GM21390 (cell line): Measurements from ENCODE around the gene NEK10.
"Not testable (repeated sequence)": the region's sequence is repeated elsewhere in the genome, so short reads cannot be mapped to it uniquely, and the experiment has no call there.

Source experiments
- ATAC-seq: cut with Tn5 transposase; IDR thresholded peaks from one replicate; pipeline ENCODE4 v1.9.1; 2021; ENCODE audit not compliant: unreplicated experiment

Gene NEK10, protein sequence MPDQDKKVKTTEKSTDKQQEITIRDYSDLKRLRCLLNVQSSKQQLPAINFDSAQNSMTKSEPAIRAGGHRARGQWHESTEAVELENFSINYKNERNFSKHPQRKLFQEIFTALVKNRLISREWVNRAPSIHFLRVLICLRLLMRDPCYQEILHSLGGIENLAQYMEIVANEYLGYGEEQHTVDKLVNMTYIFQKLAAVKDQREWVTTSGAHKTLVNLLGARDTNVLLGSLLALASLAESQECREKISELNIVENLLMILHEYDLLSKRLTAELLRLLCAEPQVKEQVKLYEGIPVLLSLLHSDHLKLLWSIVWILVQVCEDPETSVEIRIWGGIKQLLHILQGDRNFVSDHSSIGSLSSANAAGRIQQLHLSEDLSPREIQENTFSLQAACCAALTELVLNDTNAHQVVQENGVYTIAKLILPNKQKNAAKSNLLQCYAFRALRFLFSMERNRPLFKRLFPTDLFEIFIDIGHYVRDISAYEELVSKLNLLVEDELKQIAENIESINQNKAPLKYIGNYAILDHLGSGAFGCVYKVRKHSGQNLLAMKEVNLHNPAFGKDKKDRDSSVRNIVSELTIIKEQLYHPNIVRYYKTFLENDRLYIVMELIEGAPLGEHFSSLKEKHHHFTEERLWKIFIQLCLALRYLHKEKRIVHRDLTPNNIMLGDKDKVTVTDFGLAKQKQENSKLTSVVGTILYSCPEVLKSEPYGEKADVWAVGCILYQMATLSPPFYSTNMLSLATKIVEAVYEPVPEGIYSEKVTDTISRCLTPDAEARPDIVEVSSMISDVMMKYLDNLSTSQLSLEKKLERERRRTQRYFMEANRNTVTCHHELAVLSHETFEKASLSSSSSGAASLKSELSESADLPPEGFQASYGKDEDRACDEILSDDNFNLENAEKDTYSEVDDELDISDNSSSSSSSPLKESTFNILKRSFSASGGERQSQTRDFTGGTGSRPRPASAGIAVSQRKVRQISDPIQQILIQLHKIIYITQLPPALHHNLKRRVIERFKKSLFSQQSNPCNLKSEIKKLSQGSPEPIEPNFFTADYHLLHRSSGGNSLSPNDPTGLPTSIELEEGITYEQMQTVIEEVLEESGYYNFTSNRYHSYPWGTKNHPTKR

GRCh38 chr3:27368831-27369607, at the start of gene NEK10:
Gene NEK10 (minus strand): TSS chr3:27369383. CDS start chr3:27352882, 16,501 bp downstream.
- ATAC-seq: peak; percentile 100

DNA sequence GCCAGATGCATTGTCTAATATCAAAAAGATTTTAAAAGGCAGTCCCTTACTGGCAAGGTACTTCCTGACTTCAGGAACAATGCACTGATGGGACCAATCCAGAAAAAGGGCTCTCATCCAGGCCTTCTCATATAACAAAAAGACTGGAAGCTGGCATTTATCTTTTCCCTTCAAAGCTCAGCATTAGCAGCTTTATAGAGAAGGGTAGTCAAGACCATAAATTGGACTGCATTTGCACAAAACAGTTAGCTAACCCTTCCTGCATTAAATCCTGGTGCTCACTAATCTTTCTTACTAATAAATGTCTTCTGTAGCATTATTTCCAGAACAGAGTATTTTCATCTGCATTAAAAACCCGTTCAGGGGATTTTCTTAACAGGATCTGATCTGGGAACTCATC, 46.0 kb upstream of the NEK10 start:
- no peak for ATAC-seq

DNA sequence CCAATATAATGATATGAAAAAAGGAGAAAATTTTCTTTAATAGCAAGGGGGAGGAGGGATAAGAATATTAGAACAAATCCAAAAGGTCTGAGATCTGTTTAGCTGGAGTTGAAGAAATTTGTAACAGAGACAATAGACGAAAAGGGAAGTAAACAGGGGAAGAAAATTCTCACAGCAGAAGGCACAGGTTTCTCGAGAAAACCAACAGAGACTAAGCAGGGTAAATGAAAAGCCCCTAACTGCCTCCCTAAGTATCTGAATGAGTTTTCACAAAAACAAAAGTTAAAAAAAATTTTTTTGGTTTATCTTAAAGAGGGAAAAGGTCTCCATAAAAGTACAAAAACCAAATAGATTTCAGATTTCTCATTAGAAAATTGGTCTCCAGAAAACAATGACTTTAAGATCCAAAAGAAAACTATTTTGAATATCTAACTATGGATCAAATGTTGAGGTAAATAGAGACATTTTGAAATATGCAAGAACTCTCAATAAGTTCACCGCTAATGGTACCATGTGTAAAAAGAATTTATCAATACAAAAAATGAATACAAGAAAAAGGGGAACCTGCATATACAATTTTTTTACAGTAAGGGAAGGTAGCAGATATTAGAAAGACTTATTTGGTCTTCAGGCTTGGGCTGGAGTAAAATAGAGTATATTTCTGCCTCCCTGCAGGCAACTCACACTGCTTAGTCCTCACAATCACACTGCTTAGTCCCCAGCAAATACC, 23.9 kb upstream of the NEK10 start:
- peak; percentile 84 for ATAC-seq

GRCh38 chr3:27392414-27392813, 23.2 kb upstream of the NEK10 start:
- not testable (repeated sequence) for ATAC-seq

GRCh38 chr3:27391796-27392195, 22.6 kb upstream of the NEK10 start:
- no peak for ATAC-seq

GRCh38 chr3:27387625-27388024, 18.4 kb upstream of the NEK10 start:
- ATAC-seq: no peak

- no peak for ATAC-seq
These were observed 16.3 kb upstream of the NEK10 start for GRCh38 chr3:27385504-27385903.

DNA sequence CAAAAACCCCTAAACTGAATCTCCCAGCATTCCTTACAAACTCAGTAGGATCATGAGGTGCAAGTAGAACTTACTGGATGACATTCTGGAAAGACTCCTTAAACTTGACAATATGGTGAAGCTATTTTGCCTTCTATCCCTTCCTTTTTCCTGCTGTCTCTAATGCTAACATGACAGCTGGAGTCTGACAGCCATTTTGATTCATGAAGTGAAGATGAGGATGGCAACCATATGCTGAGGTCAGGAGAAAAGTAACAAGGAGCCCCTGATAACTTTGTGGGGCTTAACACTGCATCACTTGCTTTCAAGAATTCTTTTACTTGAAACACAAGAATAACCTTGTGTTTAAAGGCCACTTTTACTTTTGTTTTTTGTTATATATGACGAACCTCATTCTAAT, 15.0 kb upstream of the NEK10 start:
- no peak for ATAC-seq

GRCh38 chr3:27380433-27381357, 11.5 kb upstream of the NEK10 start:
- no peak for ATAC-seq

GRCh38 chr3:27378331-27378730, 9.1 kb upstream of the NEK10 start:
- no peak for ATAC-seq

DNA sequence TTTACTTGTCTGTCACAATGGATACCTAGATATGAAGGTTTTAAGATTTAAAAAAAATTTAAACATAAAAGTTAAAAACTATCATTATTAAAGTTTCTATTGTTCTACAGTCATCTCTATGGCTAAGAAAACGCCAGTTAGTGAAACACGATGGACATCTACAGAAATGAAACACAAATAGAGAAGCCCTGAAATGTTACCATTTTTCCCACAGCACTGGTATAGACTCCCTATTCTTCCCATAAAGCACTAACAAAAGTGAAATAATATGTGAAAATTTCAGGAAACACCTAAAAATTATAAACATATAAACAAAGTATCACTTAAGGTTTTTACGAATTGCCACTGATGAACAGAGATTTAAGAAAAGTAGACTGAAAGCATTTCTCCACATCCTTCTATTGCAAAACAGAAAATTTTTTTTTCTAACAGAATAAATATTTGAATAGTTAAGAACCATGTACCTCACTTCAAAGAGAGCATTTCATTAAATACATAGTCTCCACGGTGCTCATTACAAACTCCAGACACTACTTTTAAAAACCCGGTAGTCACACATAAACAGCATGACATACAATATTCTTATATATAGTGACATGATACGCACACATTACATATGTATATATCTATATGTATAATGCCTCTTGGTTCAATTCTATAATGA, 7.1 kb upstream of the NEK10 start:
- ATAC-seq: no peak

DNA sequence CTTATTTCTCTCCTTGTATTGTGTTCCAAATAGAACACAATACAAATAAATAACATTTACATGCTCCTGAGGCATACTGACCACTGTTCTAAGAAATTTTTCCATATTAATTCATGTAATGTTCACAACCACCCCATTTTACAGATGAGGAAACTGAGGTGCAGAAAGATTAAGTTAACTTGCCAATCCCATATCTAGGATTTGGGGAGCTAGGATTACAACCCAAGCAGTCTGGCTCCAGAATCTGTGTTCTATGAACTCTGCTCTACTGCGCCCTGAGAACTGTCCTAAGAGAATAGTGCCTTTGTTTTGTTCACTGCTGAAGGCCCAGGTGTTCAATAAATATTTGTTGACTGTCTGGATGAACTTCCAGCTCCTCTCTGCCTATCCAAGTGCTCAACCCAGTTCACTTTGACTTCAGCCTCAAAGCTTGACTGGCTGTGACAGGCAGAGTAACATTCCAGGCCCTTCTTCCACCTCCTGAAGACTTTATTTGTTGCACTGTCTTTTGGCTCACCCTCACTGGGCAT, 3.1 kb downstream of the NEK10 start:
- no peak for ATAC-seq

DNA sequence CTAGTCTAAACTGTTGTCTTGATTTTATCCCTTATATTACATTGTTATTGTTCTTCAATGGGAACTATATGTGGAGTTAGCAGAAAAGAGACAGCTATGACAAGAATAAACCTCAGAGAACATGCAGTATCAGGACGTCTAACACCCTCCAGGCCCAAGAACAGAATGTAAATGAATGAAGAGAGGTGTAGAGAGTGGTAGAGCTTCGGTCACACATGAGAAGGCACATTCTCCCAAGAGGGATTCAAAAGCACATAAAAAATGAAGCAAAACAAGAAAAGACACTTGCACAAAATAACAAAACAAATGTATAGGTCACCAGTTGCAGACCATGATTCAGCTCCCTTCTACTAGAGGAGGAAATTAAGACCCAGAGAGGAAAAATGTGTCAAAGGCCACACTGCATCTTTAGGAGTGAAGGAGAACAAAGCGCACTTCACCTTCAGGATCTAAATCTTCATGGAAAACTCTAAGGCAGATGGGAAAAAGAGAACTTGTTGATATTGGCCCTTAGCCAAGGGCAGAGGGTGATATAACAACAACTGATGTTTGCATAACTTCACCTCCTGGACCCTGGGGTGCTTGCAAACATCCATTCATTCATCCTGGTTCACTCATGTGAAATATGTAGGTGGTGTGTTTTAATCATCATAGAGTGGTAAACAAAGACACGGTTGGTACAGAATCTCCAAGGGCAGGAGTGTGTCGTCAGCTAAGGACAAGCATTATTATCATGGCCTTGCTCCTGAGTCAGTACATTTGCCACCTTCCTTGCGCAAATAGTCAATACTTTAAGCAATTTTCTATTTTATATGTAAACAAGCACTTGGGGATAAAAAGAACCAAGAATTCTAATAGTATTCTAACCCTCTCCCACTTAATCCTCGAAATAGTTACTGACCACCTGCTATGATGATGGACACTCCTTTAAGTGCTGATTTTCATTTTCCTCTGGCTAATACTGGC, 8.8 kb downstream of the NEK10 start:
- peak; percentile 49 for ATAC-seq

DNA sequence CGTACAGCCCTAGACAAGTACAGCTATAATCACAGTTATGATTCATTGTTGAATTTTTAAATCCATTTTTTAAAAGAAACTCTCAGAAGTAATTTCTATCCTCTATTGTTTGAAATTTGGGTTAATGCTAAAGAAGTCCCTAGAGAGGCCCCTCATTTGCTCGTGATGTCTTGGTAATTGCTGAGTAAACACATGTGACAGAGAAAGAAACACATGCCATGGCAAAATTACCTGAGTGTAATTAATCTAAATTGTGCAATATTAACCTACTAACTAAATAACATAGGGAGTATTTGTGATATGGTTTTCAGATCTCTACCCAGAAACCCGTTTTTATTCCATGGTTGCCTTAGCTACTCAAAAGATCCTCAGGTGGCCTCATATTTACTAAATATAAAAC, 10.8 kb downstream of the NEK10 start:
- no peak for ATAC-seq

- ATAC-seq: peak; percentile 88
These were observed 11.4 kb downstream of the NEK10 start for GRCh38 chr3:27357665-27358258.

- no peak for ATAC-seq
These were observed 12.2 kb downstream of the NEK10 start for GRCh38 chr3:27356976-27357375.
